Neural cell (in vitro differentiated cells): ENCODE data around the gene PCDH17. TPM values are rescaled to one million over a fixed set of nuclear protein-coding genes. Genes with fewer than 3 reads are reported as not detected.

Experiments
- H2AFZ ChIP-seq: fragments of 200-600, 300-800 bp; sonication (generic), shearing (Covaris generic); 2 replicates; pipeline ENCODE4 v1.6.0; 2014; ENCODE audit warnings: low read depth, mild to moderate bottlenecking, antibody characterized with exemption, low read length, moderate library complexity
- H3F3A ChIP-seq: fragments of 200-600 bp; shearing (Covaris generic); 2 replicates; pipeline ENCODE4 v1.6.1; 2016; ENCODE audit warnings: mild to moderate bottlenecking, moderate library complexity, mixed read lengths, antibody characterized with exemption, low read length; ENCODE audit not compliant: insufficient read depth, poor library complexity, severe bottlenecking
- H3K27ac ChIP-seq: fragments of 200-600, 300-800 bp; sonication (generic), shearing (Covaris generic); 2 replicates; pipeline ENCODE4 v1.5.1; 2014; ENCODE audit warnings: mild to moderate bottlenecking, low read length, moderate library complexity
- H3K27me3 ChIP-seq: fragments of 300-800, 200-600 bp; sonication (generic), shearing (Covaris generic); 2 replicates; pipeline ENCODE4 v1.6.0; 2014; ENCODE audit warnings: mild to moderate bottlenecking, low read depth, low read length, moderate library complexity; ENCODE audit not compliant: insufficient read depth
- H3K36me3 ChIP-seq: fragments of 300-800, 200-600 bp; sonication (generic), shearing (Covaris generic); 2 replicates; pipeline ENCODE4 v1.5.1; 2014; ENCODE audit warnings: mild to moderate bottlenecking, antibody characterized with exemption, low read length, moderate library complexity; ENCODE audit not compliant: insufficient read depth
- H3K4me2 ChIP-seq: fragments of 300-800, 200-600 bp; sonication (generic), shearing (Covaris generic); 2 replicates; pipeline ENCODE4 v1.6.0; 2014; ENCODE audit warnings: mild to moderate bottlenecking, low read length
- H3K4me3 ChIP-seq: fragments of 300-800, 200-600 bp; sonication (generic), shearing (Covaris generic); 2 replicates; pipeline ENCODE4 v1.5.1; 2014; ENCODE audit warnings: mild to moderate bottlenecking, low read length, moderate library complexity
- H3K79me2 ChIP-seq: fragments of 200-600 bp; shearing (Covaris generic); replicated peaks from 2 replicates; pipeline ENCODE4 v1.6.0; 2014; ENCODE audit warnings: mild to moderate bottlenecking, low read length, moderate library complexity; ENCODE audit not compliant: insufficient read depth
- H3K9ac ChIP-seq: fragments of 300-800, 200-600 bp; sonication (generic), shearing (Covaris generic); 2 replicates; pipeline ENCODE4 v1.6.1; 2016; ENCODE audit warnings: mild to moderate bottlenecking, low read length, mixed read lengths
- H3K9me2 ChIP-seq: fragments of 200-600 bp; shearing (Covaris generic); 2 replicates; pipeline ENCODE4 v1.6.1; 2016; ENCODE audit warnings: mild to moderate bottlenecking, low read length, mixed read lengths; ENCODE audit not compliant: insufficient read depth
- H3K9me3 ChIP-seq: fragments of 200-600, 300-800 bp; sonication (generic), shearing (Covaris generic); 2 replicates; pipeline ENCODE4 v1.6.1; 2016; ENCODE audit warnings: mild to moderate bottlenecking, mixed run types, low read length, moderate library complexity, mixed read lengths
- H4K20me1 ChIP-seq: fragments of 200-600 bp; shearing (Covaris generic); 2 replicates; pipeline ENCODE4 v1.6.1; 2016; ENCODE audit warnings: mild to moderate bottlenecking, mixed run types; ENCODE audit not compliant: insufficient read depth
- CTCF ChIP-seq: fragments of 450-650 bp; IDR thresholded peaks from 2 replicates; pipeline ENCODE4 v1.5.1; 2014; ENCODE audit warnings: antibody characterized with exemption, mild to moderate bottlenecking, moderate library complexity; ENCODE audit not compliant: poor library complexity, severe bottlenecking
- EP300 ChIP-seq: fragments of 450-650 bp; conservative IDR thresholded peaks from 2 replicates; pipeline ENCODE4 v1.6.1; 2014; ENCODE audit warnings: antibody characterized with exemption, mild to moderate bottlenecking, moderate library complexity; ENCODE audit not compliant: poor library complexity, severe bottlenecking
- EZH2 ChIP-seq: fragments of 200-600, 300-800 bp; shearing (Covaris generic), sonication (generic); IDR thresholded peaks from 2 replicates; pipeline ENCODE4 v1.6.1; 2014; ENCODE audit warnings: antibody characterized with exemption, low read length, borderline replicate concordance, mild to moderate bottlenecking; ENCODE audit not compliant: insufficient read depth, poor library complexity, severe bottlenecking
- MXI1 ChIP-seq: fragments of 450-650 bp; conservative IDR thresholded peaks from 2 replicates; pipeline ENCODE4 v1.6.1; 2014; ENCODE audit warnings: antibody characterized with exemption, mild to moderate bottlenecking; ENCODE audit not compliant: poor library complexity, severe bottlenecking
- POLR2AphosphoS5 ChIP-seq: IDR thresholded peaks from 2 replicates; pipeline ENCODE4 v1.6.1; 2012
- RAD21 ChIP-seq: fragments of 450-650 bp; conservative IDR thresholded peaks from 2 replicates; pipeline ENCODE4 v1.6.1; 2014; ENCODE audit warnings: antibody characterized with exemption, mild to moderate bottlenecking, moderate library complexity
- REST ChIP-seq: IDR thresholded peaks from 2 replicates; pipeline ENCODE4 v1.6.1; 2012; ENCODE audit warnings: borderline replicate concordance
- SMC3 ChIP-seq: fragments of 450-650 bp; conservative IDR thresholded peaks from 2 replicates; pipeline ENCODE4 v1.6.1; 2014; ENCODE audit warnings: antibody characterized with exemption, mild to moderate bottlenecking, moderate library complexity; ENCODE audit not compliant: poor library complexity
- TAF1 ChIP-seq: IDR thresholded peaks from 2 replicates; pipeline ENCODE4 v1.6.1; 2012; ENCODE audit warnings: low read depth
- polyA plus RNA-seq: library from polyadenylated mRNA; depleted of rRNA; stranded (reverse); fragments of >200 nt; gene quantifications from 2 replicates; pipeline ENCODE4 v1.2.3, GENCODE V29; 2014

Gene PCDH17
- polyA plus RNA-seq, 1 donor from 2014 or later: 6.5 TPM

GRCh38 chr13:57627663-57628062 lies 3.9 kb upstream of the PCDH17 start:
- H3K36me3 ChIP-seq: no peaks in the 10 kb centered on the region
- no peaks in the 10 kb centered on the region for H4K20me1 ChIP-seq
- H3K9me3 ChIP-seq: no peaks in the 10 kb centered on the region
- H3K4me2 ChIP-seq: no peak overlapping the region
- no peaks in the 10 kb centered on the region for H3F3A ChIP-seq
- no peaks in the 10 kb centered on the region for H3K9me2 ChIP-seq
- TF ChIP-seq EZH2: no peak
- TF ChIP-seq CTCF: peak; percentile 51
- TF ChIP-seq TAF1: no peak
- TF ChIP-seq RAD21: peak; percentile 41
- peaks cover 8% of the 10 kb centered on the region for H3K27me3 ChIP-seq
- no peak overlapping the region for H3K27ac ChIP-seq
- H3K4me3 ChIP-seq: no peak overlapping the region
- H3K9ac ChIP-seq: no peak overlapping the region
- H3K79me2 ChIP-seq: no peaks in the 10 kb centered on the region
- no peak overlapping the region for H2AFZ ChIP-seq

GRCh38 chr13:57629391-57629804 lies 2.1 kb upstream of the PCDH17 start:
- H3K4me3 ChIP-seq: peak overlapping the region; percentile 86
- peaks cover 8% of the 10 kb centered on the region for H3K27me3 ChIP-seq
- peak overlapping the region; percentile 15 for H3K27ac ChIP-seq
- H3K9ac ChIP-seq: peak overlapping the region; percentile 58
- peak overlapping the region; percentile 54 for H2AFZ ChIP-seq
- no peaks in the 10 kb centered on the region for H4K20me1 ChIP-seq
- no peak for TF ChIP-seq POLR2AphosphoS5
- TF ChIP-seq TAF1: no peak
- no peak for TF ChIP-seq EP300
- peak; percentile 66 for TF ChIP-seq SMC3
- TF ChIP-seq MXI1: peak; percentile 82
- peak; percentile 55 for TF ChIP-seq CTCF
- peak; percentile 61 for TF ChIP-seq RAD21
- no peak for TF ChIP-seq EZH2
- TF ChIP-seq REST: no peak
- peaks cover 7% of the 10 kb centered on the region for H3K9me3 ChIP-seq
- H3F3A ChIP-seq: no peaks in the 10 kb centered on the region
- H3K79me2 ChIP-seq: no peaks in the 10 kb centered on the region
- H3K9me2 ChIP-seq: no peaks in the 10 kb centered on the region
- peak overlapping the region; percentile 49 for H3K4me2 ChIP-seq
- H3K36me3 ChIP-seq: no peaks in the 10 kb centered on the region
